Gastrocnemius medialis (tissue), 4 donors: ENCODE data around the gene CLUH.

Experiments used
- POLR2A ChIP-seq, 2 donors: fragments of 450-650 bp; IDR thresholded peaks; one replicate each; pipeline ENCODE4 v1.6.1; 2017; ENCODE audit warnings: antibody characterized with exemption in 2 of 2, mild to moderate bottlenecking in 2 of 2, moderate library complexity in 2 of 2
- TF ChIP-seq, protein P1 (sequence below), 5 experiments: fragments of 450-650 bp in 3 of 5; fragments of 200-600 bp in 2 of 5; sonication (generic) in 2 of 5; IDR thresholded peaks in 4 of 5; conservative IDR thresholded peaks in 1 of 5; 1 replicate in 4 of 5; 2 replicates in 1 of 5; pipeline ENCODE4 v1.5.1; 2016 to 2019; ENCODE audit warnings: antibody characterized with exemption in 5 of 5, mild to moderate bottlenecking in 3 of 5, moderate library complexity in 3 of 5

DNA sequence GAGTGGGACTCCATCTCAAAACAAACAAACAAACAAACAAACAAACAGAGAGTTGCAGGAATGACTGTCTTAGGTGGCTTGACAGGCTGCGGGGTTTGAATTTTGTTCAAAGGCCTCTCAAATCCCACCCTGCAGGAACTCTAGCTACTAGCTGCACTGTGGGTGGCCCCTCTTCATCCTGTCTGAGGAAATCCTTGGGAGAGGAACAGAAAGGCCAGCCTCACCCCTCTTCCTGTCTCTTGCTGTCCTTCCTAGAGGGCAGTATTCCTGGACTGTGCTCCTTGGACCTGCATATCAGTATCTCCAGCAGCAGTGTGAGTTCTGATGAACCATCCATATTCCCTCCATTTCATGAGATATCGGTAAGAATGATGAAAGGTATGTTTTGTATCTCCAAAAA lies 39.9 kb upstream of the CLUH start:
- TF ChIP-seq, protein P1, sequence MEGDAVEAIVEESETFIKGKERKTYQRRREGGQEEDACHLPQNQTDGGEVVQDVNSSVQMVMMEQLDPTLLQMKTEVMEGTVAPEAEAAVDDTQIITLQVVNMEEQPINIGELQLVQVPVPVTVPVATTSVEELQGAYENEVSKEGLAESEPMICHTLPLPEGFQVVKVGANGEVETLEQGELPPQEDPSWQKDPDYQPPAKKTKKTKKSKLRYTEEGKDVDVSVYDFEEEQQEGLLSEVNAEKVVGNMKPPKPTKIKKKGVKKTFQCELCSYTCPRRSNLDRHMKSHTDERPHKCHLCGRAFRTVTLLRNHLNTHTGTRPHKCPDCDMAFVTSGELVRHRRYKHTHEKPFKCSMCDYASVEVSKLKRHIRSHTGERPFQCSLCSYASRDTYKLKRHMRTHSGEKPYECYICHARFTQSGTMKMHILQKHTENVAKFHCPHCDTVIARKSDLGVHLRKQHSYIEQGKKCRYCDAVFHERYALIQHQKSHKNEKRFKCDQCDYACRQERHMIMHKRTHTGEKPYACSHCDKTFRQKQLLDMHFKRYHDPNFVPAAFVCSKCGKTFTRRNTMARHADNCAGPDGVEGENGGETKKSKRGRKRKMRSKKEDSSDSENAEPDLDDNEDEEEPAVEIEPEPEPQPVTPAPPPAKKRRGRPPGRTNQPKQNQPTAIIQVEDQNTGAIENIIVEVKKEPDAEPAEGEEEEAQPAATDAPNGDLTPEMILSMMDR (IDR thresholded peaks at IDR 0.05 in 4 of 5, conservative IDR thresholded peaks at IDR 0.05 in 1 of 5), result no peak
- no peak for TF ChIP-seq POLR2A (IDR thresholded peaks at IDR 0.05)
